Right forelimb (tissue), 1 donor: ENCODE measurements around the gene UCHL5.
"Not testable (repeated sequence)": the region's sequence is repeated elsewhere in the genome, so short reads cannot be mapped to it uniquely, and the experiment has no call there.

ENCODE experiments used
- DNase-seq: peaks from one replicate; pipeline ENCODE4 v3.0.0-alpha.2; 2018

The UCHL5 gene

DNA sequence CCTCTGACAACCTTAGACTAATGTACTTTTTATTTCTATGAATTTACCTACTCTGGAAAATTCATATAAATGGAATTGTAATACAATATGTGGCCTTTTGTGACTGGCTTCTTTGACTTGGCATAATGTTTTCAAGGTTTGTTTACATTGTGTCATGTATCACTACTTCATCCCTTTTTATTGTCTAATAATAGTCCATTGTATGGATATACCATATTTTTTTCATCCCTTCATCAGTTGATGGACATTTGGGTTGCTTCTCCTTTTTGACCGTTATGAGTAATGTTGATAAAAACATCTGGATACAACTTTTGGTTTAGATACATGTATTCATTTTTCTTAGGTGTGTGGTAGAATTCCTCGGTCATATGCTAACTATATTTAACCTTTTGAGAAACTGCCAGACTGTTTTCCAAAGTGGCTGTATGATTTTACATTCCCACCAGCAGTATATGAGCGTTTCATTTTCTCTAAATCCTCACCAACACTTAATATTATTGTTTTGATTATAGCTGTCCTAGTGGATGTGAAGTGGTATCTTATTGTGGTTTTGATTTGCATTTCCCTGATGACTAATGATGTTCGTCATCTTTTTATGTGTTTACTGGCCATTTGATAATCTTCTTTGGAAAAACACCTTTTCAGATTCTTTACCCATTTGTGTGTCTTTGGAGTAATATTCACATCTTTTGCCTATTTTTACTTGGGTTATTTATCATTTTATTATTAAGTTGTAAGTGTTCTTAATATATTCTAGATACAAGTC is 3.7 kb upstream of the UCHL5 start:
- DNase-seq, result no peak

DNA sequence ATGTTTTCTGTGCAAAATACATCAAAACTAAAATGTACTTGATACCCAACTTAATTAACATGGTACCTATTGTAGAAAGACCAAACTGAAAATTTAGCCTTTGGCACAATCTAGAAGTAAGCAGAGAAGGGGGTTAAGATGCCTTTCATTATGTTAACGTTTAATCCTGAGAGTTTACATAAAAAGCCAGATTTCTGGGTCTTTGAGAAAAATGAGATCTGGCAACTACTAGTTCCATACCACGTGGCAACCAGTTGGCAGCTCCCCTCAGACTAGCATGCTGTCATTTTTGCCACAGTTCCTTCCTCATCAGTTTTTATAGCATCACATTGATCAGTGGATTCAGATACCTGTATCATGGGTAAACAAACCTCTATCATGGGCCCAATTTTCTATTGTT is 1.8 kb upstream of the UCHL5 start:
- DNase-seq, result no peak

DNA sequence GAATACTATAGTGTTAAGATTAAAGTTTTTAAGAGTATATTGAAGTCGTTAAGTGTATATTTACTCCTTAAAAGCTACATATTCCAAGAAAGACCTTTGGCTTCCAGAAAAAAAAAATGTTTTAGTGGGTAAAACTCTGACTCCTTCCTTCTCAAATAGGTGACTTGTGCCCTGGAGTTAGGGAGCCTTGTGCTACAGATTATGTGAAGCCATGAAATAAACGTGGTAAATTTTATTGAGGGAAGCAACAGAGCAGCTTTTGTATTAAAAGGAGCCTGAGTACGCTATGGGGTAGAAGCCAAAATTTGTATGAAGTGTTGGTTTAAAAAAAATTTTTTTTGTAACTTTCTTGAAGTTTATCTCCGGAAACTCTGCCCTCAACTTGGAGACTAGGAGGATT is 1.2 kb upstream of the UCHL5 start:
- DNase-seq, result no peak

- DNase-seq, result no peak
Observed at GRCh38 chr1:193060115-193060403, 899 bp upstream of the UCHL5 start.

- DNase-seq, result no peak
Observed at GRCh38 chr1:193058529-193059281, 455 bp downstream of the UCHL5 start.

- no peak for DNase-seq
Observed at GRCh38 chr1:193054169-193054675, 4.9 kb downstream of the UCHL5 start.

- DNase-seq, result not testable (repeated sequence)
Observed at GRCh38 chr1:193048913-193049312, 10.2 kb downstream of the UCHL5 start.

DNA sequence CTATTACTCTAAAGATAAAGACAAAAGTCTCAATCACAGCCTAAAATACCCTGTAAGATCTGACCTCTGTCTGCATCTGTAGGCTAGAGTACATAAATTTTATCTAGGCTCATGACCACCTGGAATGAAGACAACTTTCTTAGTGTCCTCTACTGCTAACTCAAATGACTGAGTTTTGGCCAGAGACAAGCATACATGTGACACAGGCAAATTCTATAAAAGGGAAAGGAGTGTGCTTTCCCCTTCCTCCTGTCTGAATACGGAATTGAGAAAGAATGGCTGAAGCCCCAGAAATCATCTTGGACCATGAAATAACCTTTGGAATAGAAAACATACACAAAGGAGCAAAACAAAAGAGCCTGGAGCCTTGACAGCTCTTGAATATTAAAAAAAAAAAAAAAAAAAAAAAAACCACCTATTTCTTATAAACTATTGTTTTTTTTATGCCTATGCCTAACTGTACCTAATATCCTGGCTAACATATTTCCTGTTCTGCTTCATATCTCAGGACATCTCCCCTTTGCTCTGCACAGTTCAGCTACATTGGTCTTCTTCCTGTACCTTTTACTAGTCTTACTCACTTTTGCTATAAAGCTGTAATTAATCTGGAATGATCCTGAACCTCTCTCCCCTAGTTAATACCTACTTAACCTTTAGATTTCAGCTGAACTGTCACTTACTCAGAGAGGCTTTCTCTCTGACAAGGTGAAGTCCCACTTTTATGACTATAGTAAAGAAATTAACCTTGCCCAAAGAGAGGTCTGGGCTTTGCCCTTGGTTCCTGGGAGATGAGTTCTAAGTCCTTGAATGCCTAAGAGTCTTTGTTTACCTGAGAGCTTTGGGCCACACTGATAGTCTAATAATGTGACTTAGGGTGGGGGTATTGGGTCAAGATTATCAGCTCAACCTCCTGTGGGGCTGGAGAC is 16.1 kb downstream of the UCHL5 start:
- no peak for DNase-seq

- no peak for DNase-seq
Observed at GRCh38 chr1:193040011-193040410, 19.1 kb downstream of the UCHL5 start.

GRCh38 chr1:193036337-193037047 is 22.7 kb downstream of the UCHL5 start:
- no peak for DNase-seq

DNA sequence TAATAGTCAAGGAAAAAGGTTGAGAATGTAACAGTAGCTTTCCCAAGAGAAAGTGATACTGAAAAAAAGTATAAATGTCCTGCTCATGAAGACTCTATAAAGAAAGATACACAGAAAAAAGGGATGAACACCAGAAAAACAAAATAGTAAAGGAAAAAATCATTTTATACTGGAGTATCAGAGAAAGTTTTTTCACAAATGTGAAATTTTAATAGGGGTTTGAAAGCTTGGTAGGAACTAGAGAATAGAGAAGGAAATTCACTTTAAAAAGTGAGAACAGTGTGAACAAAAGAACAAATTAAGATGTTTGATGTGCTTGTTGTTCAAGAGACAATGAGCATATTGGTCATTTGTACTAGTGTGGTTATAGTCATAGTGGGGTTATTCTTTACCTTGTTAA is 25.6 kb downstream of the UCHL5 start:
- DNase-seq, result no peak

DNA sequence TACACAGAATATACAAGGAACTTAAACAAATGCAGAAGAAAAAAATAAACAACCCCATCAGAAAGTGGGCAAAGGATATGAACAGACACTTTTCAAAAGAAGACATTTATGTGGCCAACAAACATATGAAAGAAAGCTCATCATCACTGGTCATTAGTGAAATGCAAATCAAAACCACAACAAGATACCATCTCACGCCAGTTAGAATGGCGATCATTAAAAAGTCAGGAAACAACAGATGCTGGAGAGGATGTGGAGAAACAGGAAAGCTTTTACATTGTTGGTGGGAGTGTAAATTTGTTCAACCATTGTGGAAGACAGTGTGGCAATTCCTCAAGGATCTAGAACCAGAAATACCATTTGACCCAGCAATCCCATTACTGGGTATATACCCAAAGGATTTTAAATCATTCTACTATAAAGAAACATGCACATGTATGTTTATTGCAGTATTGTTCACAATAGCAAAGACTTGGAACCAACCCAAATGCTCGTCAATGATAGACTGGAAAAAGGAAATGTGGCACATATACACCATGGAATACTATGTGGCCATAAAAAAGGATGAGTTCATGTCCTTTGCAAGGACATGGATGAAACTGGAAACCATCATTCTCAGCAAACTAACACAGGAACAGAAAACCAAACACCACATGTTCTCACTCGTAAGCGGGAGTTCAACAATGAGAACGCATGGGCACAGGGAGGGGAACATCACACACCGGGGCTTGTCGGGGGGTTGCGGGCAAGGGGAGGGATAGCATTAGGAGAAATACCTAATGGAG is 26.3 kb downstream of the UCHL5 start:
- not testable (repeated sequence) for DNase-seq

DNA sequence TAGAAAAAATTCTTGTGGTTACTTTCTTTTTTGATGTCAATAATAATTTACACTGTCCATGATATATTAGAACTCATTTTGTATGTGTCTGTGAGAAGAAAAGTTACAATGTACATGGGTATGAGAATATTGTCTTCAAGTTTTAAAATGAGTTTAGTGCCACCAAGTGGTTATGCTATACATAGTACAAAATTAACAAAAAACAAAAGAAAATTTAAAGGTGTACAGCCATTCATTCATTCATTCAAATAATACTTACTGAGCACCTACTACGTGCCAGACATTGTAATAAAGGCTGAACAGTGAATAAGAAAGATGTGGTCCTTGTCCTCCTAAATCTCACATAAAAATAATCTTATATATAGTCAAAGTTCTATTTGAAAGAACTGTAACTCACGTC is 27.7 kb downstream of the UCHL5 start:
- no peak for DNase-seq

GRCh38 chr1:193030280-193030679 is 28.9 kb downstream of the UCHL5 start:
- DNase-seq, result no peak

DNA sequence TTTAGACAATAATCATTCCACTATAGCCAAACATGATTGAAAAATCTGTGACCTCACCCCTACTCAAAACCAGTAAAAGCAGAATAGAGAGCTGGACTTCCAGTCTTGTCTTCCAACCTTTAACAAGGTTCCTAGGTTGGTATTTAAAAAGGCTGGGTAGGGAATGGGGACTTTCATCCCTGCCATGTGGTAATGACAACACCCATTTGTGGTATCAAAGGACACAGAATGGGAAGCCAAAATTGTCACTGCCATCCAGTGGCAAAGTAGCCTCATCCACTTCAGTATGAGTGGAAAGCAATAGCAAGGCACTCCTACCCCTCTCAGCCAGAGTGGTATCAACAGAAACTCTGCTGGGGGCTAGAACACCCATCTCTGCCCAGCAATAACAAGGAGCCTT is 33.9 kb downstream of the UCHL5 start:
- DNase-seq, result no peak

- DNase-seq, result no peak
Observed at GRCh38 chr1:193019442-193020026, 39.6 kb downstream of the UCHL5 start.

GRCh38 chr1:193016788-193017187 is 42.4 kb downstream of the UCHL5 start:
- DNase-seq, result no peak

GRCh38 chr1:193014400-193014799 is 44.8 kb downstream of the UCHL5 start:
- no peak for DNase-seq

DNA sequence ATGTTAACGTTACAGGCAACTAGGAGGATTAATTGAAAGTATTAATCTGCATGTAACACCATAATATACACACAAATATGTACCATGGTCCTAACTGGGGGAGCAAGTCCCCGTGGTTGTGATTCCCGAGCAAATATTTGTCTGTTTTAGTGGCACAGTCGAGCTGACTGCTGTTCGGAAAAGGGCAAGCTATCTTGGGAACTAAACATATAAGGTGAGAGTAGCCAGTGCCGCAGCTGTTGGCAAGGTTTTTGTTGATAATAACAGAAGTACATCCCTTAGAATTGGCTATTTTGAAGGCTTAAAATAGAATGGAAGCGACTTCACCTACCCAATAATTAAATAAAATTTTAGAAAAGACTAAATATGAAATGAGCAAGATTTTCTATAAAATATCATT is 45.5 kb downstream of the UCHL5 start:
- no peak for DNase-seq

GRCh38 chr1:193013005-193013404 is 46.2 kb downstream of the UCHL5 start:
- DNase-seq, result no peak

DNA sequence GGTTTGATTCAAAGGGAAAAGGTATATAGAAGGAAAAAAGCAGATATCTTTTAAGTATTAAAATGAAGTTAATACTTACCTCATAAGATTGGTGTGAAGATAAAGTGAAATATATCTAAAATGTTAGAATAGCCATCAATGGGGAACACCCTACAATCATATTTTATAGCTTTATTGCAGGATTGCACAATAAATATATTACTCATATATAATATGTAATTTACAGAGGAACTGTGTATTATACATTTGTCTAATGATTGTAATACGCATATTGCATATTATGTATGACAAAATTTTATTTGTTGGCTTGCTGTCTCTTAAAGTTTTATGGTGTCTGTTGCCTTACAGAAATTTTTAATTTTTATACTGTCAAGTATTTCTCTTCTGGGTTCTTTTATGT is 47.8 kb downstream of the UCHL5 start:
- DNase-seq, result no peak
